ENCODE data around the gene STXBP5. TPM values are rescaled to one million over a fixed set of nuclear protein-coding genes. Genes with fewer than 3 reads are reported as not detected.
A peak's percentile ranks its signal among the peaks of the same experiment; 100 is the strongest.

STXBP5 gene
- total RNA-seq, 1 donor from 2014 or later = 34.8 TPM

- no peaks in the 10 kb centered on the region for H3K9me3 Mint-ChIP-seq (ENCODE audit: unreplicated experiment)
Observed at GRCh38 chr6:147190556-147190955, 13.7 kb upstream of the STXBP5 start.

DNA sequence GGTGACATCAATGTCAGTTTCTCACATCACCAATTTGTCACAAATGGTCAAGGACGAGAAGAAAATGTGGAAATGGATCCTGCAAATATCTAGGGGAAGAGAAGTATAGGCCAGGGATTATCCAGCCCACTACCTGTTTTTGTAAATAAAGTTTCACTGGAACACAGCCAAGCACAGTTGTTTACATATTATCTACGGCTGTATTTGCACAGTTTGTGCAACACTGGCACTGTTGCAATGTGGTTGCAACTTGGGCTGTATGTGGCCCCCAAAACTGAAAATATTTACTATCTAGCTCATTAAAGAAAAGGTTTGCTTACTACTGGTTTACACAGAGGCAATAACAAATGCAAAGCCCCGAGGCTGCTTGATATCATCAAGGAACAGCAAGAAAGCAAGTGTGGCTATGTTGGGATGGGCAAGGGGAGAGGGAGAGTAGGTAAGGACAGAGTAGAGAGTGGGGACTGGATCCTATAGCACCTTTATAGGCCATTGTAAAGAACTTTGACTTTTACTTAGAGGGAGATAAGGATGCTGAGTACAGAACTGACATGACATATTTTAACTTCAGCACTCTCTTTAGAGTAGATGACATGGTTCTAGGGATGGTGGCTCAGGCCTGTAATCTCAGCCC lies 11.8 kb upstream of the STXBP5 start:
- H3K4me1 Mint-ChIP-seq (ENCODE audit: unreplicated experiment) = peaks cover 11% of the 10 kb centered on the region
- TF ChIP-seq CTCF (IDR thresholded peaks at IDR 0.05) = no peak
- no peaks in the 10 kb centered on the region for H3K9me3 Mint-ChIP-seq (ENCODE audit: unreplicated experiment)

More at GRCh38 chr6:147190556-147190955, 13.7 kb upstream of the STXBP5 start:
- Mint-ChIP-seq H3K27me3 (ENCODE audit: unreplicated experiment) (no peaks in the 10 kb centered on the region), H3K4me3 (ENCODE audit: unreplicated experiment) (no peak overlapping the region), H3K27ac (ENCODE audit: unreplicated experiment) (no peak overlapping the region), H3K4me1 (ENCODE audit: unreplicated experiment) (peaks cover 11% of the 10 kb centered on the region), H3K36me3 (ENCODE audit: unreplicated experiment) (no peaks in the 10 kb centered on the region)
- no peak for DNase-seq (ENCODE audit: extremely low spot score, unreplicated experiment)
- no peak for TF ChIP-seq CTCF (IDR thresholded peaks at IDR 0.05)

GRCh38 chr6:147194652-147195411 lies 9.4 kb upstream of the STXBP5 start:
- Mint-ChIP-seq H3K27me3 (ENCODE audit: unreplicated experiment) (no peaks in the 10 kb centered on the region), H3K4me3 (ENCODE audit: unreplicated experiment) (no peak overlapping the region), H3K36me3 (ENCODE audit: unreplicated experiment) (no peaks in the 10 kb centered on the region), H3K4me1 (ENCODE audit: unreplicated experiment) (peaks cover 11% of the 10 kb centered on the region), H3K9me3 (ENCODE audit: unreplicated experiment) (no peaks in the 10 kb centered on the region), H3K27ac (ENCODE audit: unreplicated experiment) (peak overlapping the region; percentile 55)
- TF ChIP-seq CTCF (IDR thresholded peaks at IDR 0.05) = no peak
- no peak for DNase-seq (ENCODE audit: extremely low spot score, unreplicated experiment)

More for the DNA sequence above, 11.8 kb upstream of the STXBP5 start:
- no peak overlapping the region for H3K4me3 Mint-ChIP-seq (ENCODE audit: unreplicated experiment)
- DNase-seq (ENCODE audit: extremely low spot score, unreplicated experiment) = no peak
- H3K36me3 Mint-ChIP-seq (ENCODE audit: unreplicated experiment) = no peaks in the 10 kb centered on the region
- H3K27ac Mint-ChIP-seq (ENCODE audit: unreplicated experiment) = no peak overlapping the region
- no peaks in the 10 kb centered on the region for H3K27me3 Mint-ChIP-seq (ENCODE audit: unreplicated experiment)

GRCh38 chr6:147195510-147195909 lies 8.7 kb upstream of the STXBP5 start:
- no peak for DNase-seq (ENCODE audit: extremely low spot score, unreplicated experiment)
- Mint-ChIP-seq H3K27ac (ENCODE audit: unreplicated experiment) (no peak overlapping the region), H3K4me1 (ENCODE audit: unreplicated experiment) (peaks cover 11% of the 10 kb centered on the region), H3K4me3 (ENCODE audit: unreplicated experiment) (no peak overlapping the region), H3K9me3 (ENCODE audit: unreplicated experiment) (no peaks in the 10 kb centered on the region), H3K27me3 (ENCODE audit: unreplicated experiment) (no peaks in the 10 kb centered on the region), H3K36me3 (ENCODE audit: unreplicated experiment) (no peaks in the 10 kb centered on the region)
- no peak for TF ChIP-seq CTCF (IDR thresholded peaks at IDR 0.05)

DNA sequence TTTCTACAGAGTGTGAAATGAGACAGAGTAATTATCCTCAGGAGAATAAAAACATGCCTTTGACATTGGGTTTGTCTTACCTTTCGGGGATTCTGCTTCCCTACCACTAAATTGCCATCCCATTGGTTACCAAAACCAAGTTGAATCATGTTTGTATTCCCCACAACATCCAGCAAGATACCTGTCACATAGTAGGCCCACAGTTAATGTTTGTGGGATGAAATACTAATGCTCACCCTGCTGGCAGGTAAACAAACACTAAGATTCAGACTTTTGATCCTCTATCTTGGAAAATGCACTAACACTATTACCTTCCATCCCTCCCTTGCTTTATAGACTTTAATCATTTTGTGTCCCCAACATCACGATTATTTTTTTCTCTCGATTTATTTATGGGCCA lies 8.2 kb upstream of the STXBP5 start:
- Mint-ChIP-seq H3K4me3 (ENCODE audit: unreplicated experiment) (no peak overlapping the region), H3K27me3 (ENCODE audit: unreplicated experiment) (no peaks in the 10 kb centered on the region), H3K27ac (ENCODE audit: unreplicated experiment) (no peak overlapping the region), H3K9me3 (ENCODE audit: unreplicated experiment) (no peaks in the 10 kb centered on the region), H3K4me1 (ENCODE audit: unreplicated experiment) (peaks cover 11% of the 10 kb centered on the region), H3K36me3 (ENCODE audit: unreplicated experiment) (no peaks in the 10 kb centered on the region)
- no peak for TF ChIP-seq CTCF (IDR thresholded peaks at IDR 0.05)
- DNase-seq (ENCODE audit: extremely low spot score, unreplicated experiment) = no peak

Measured in osteocyte (in vitro differentiated cells).